NCI-H146 treated with DMSO at 0.1 percent for 48 hours (cell line): ENCODE data around the gene MFSD11.
A peak's percentile ranks its signal among the peaks of the same experiment; 100 is the strongest.
"Not testable (repeated sequence)": the region's sequence is repeated elsewhere in the genome, so short reads cannot be mapped to it uniquely, and the experiment has no call there.

Experiments used
- DNase-seq: peaks from one replicate; lab custom pipeline; 2025; ENCODE audit not compliant: unreplicated experiment; lab: John Stamatoyannopoulos, UW

Gene MFSD11

GRCh38 chr17:76796081-76796480 lies 58.2 kb downstream of the MFSD11 start:
- DNase-seq = no peak

- no peak for DNase-seq
These were observed 59.4 kb downstream of the MFSD11 start for GRCh38 chr17:76797241-76797840.

- no peak for DNase-seq
These were observed 63.8 kb downstream of the MFSD11 start for GRCh38 chr17:76801706-76802105.

GRCh38 chr17:76805319-76805718 lies 67.4 kb downstream of the MFSD11 start:
- no peak for DNase-seq

- DNase-seq = not testable (repeated sequence)
These were observed 68.2 kb downstream of the MFSD11 start for GRCh38 chr17:76806151-76806550.

- not testable (repeated sequence) for DNase-seq
These were observed 68.8 kb downstream of the MFSD11 start for GRCh38 chr17:76806767-76807166.

GRCh38 chr17:76808326-76808725 lies 70.4 kb downstream of the MFSD11 start:
- DNase-seq = no peak

GRCh38 chr17:76810956-76811355 lies 73.0 kb downstream of the MFSD11 start:
- DNase-seq = no peak

- DNase-seq = no peak
These were observed 73.9 kb downstream of the MFSD11 start for GRCh38 chr17:76811834-76812233.

- no peak for DNase-seq
These were observed 74.3 kb downstream of the MFSD11 start for GRCh38 chr17:76812263-76812662.

- no peak for DNase-seq
These were observed 75.0 kb downstream of the MFSD11 start for GRCh38 chr17:76812968-76813367.

GRCh38 chr17:76815907-76816589 lies 78.1 kb downstream of the MFSD11 start:
- not testable (repeated sequence) for DNase-seq

- DNase-seq = peak; percentile 41
These were observed 78.7 kb downstream of the MFSD11 start for GRCh38 chr17:76816590-76817135.

GRCh38 chr17:76820039-76820438 lies 82.1 kb downstream of the MFSD11 start:
- peak; percentile 29 for DNase-seq

GRCh38 chr17:76820561-76820960 lies 82.6 kb downstream of the MFSD11 start:
- no peak for DNase-seq

- DNase-seq = no peak
These were observed 84.4 kb downstream of the MFSD11 start for GRCh38 chr17:76822184-76822778.

GRCh38 chr17:76824093-76824492 lies 86.2 kb downstream of the MFSD11 start:
- no peak for DNase-seq

- DNase-seq = no peak
These were observed 88.6 kb downstream of the MFSD11 start for GRCh38 chr17:76826330-76827068.

- DNase-seq = no peak
These were observed 89.8 kb downstream of the MFSD11 start for GRCh38 chr17:76827736-76828135.
